ENCODE data around the gene CSTA. TPM values are rescaled to one million over a fixed set of nuclear protein-coding genes. Genes with fewer than 3 reads are reported as not detected.
"Not testable (repeated sequence)": the region's sequence is repeated elsewhere in the genome, so short reads cannot be mapped to it uniquely, and the experiment has no call there.

CSTA gene
- total RNA-seq, 1 donor from 2014 or later, result not detected

- no peak for TF ChIP-seq CTCF (conservative IDR thresholded peaks at IDR 0.05)
- no peak for DNase-seq (ENCODE audit: low read depth, low spot score)
- Mint-ChIP-seq H3K27ac (ENCODE audit: unreplicated experiment) (no peak overlapping the region), H3K4me1 (no peaks in the 10 kb centered on the region), H3K4me3 (no peak overlapping the region), H3K9me3 (no peaks in the 10 kb centered on the region), H3K27me3 (ENCODE audit: low read depth) (no peaks in the 10 kb centered on the region), H3K36me3 (ENCODE audit: low read depth) (peaks cover 2% of the 10 kb centered on the region)
Observed at GRCh38 chr3:122358703-122359032, 33.6 kb downstream of the CSTA start.

DNA sequence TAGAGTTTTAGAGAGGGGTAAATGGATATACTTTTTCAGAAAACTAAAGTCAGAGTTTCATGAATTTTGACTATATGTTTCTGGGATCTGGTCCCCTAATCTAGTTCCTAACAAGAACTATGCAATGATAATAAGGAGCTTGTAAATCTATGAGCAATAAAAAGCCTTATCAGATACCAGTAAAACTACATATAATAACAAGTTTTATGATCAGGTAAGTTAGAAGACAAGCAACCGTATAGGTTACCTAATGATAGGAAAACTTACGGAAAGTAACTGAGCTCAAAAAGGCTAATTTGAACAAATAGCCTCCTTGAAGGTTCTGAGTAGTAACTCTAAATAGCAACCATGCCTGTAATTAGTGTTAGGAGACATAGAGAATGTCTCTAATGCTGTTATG is 37.0 kb downstream of the CSTA start:
- Mint-ChIP-seq H3K36me3 (ENCODE audit: low read depth) (peaks cover 2% of the 10 kb centered on the region), H3K27ac (ENCODE audit: unreplicated experiment) (no peak overlapping the region), H3K9me3 (no peaks in the 10 kb centered on the region), H3K4me1 (no peaks in the 10 kb centered on the region), H3K4me3 (no peak overlapping the region), H3K27me3 (ENCODE audit: low read depth) (no peaks in the 10 kb centered on the region)
- no peak for DNase-seq (ENCODE audit: low read depth, low spot score)
- no peak for TF ChIP-seq CTCF (conservative IDR thresholded peaks at IDR 0.05)

DNA sequence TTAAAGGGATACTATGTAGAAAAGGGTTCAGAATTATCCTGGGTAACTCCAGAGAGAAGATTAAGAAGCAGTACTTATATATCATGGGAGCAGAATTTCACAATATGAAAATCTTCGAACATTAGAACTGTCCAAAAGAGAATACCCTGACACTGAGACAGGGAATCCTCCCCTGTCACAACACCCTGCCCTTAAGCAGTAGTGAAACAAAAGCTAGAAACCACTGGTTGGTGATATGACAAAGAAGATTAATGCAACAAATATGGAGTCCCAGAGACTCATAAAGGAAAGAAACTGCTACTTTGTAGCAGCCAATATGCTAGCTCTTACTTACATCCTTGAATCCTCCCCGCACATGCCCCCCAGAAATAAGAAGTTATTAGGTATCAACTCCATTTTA is 39.4 kb downstream of the CSTA start:
- no peak overlapping the region for H3K27ac Mint-ChIP-seq (ENCODE audit: unreplicated experiment)
- no peak overlapping the region for H3K4me3 Mint-ChIP-seq
- no peaks in the 10 kb centered on the region for H3K36me3 Mint-ChIP-seq (ENCODE audit: low read depth)

GRCh38 chr3:122365073-122365472 is 40.0 kb downstream of the CSTA start:
- Mint-ChIP-seq H3K4me3 (no peak overlapping the region), H3K27ac (ENCODE audit: unreplicated experiment) (no peak overlapping the region), H3K27me3 (ENCODE audit: low read depth) (no peaks in the 10 kb centered on the region), H3K4me1 (no peaks in the 10 kb centered on the region), H3K36me3 (ENCODE audit: low read depth) (no peaks in the 10 kb centered on the region), H3K9me3 (no peaks in the 10 kb centered on the region)
- DNase-seq (ENCODE audit: low read depth, low spot score), result no peak
- no peak for TF ChIP-seq CTCF (conservative IDR thresholded peaks at IDR 0.05)

More for the DNA sequence above, 39.4 kb downstream of the CSTA start:
- DNase-seq (ENCODE audit: low read depth, low spot score), result no peak
- no peaks in the 10 kb centered on the region for H3K9me3 Mint-ChIP-seq
- H3K27me3 Mint-ChIP-seq (ENCODE audit: low read depth), result no peaks in the 10 kb centered on the region
- TF ChIP-seq CTCF (conservative IDR thresholded peaks at IDR 0.05), result no peak
- no peaks in the 10 kb centered on the region for H3K4me1 Mint-ChIP-seq

DNA sequence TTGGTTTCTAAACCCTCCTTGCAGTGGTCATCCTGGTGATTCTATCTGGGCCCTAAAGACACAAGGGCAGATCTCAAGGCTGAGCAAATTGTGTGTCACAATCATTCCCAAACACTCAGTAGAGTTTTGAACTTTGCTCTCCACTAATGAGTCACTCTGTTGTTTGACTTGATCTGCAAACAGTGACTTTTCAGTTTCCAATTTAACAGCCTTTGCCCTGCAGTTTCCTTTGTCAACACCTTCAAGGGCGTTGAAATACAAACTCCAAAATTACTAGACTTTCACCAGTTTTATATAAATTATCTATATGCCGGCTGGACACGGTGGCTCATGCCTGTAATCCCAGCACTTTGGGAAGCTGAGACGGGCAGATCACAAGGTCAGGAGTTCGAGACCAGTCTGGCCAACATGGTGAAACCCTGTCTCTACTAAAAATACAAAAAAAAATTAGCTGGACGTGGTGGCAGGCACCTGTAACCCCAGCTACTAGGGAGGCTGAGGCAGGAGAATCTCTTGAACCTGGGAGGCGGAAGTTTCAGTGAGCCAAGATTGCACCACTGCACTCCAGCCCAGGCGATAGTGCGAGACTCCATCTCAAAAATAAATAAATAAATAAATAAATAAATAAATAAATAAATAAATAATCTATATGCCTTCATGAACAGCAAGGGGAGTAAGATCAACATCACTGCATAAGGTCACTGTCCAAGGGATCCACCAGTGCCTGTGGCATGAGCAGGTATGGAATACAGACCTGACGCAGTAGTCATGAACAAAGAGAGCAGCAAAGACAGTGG is 40.7 kb downstream of the CSTA start:
- not testable (repeated sequence) for H3K27ac Mint-ChIP-seq (ENCODE audit: unreplicated experiment); H3K4me1 Mint-ChIP-seq; H3K36me3 Mint-ChIP-seq (ENCODE audit: low read depth); H3K4me3 Mint-ChIP-seq; H3K27me3 Mint-ChIP-seq (ENCODE audit: low read depth); DNase-seq (ENCODE audit: low read depth, low spot score); H3K9me3 Mint-ChIP-seq

DNA sequence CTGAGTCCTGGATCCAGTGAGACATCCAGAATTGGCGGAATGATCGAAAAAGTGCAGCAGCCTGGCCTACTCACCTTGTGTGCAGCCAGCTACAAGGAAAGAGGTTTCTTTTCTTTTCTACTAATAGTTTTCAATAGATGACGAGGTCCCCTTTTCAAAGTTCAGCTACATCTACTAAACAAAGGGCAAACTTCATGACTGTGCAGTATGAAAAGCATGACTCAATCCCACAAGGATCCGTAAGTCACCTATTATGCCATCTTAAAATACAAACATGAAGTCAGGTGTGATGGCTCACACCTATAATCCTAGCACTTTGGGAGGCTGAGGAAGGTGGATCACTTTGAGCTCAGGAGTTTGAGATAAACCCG is 41.3 kb downstream of the CSTA start:
- H3K4me3 Mint-ChIP-seq, result no peak overlapping the region
- H3K4me1 Mint-ChIP-seq, result no peaks in the 10 kb centered on the region
- no peaks in the 10 kb centered on the region for H3K27me3 Mint-ChIP-seq (ENCODE audit: low read depth)
- no peaks in the 10 kb centered on the region for H3K9me3 Mint-ChIP-seq
- no peak for DNase-seq (ENCODE audit: low read depth, low spot score)
- no peak for TF ChIP-seq CTCF (conservative IDR thresholded peaks at IDR 0.05)
- H3K36me3 Mint-ChIP-seq (ENCODE audit: low read depth), result no peaks in the 10 kb centered on the region
- H3K27ac Mint-ChIP-seq (ENCODE audit: unreplicated experiment), result no peak overlapping the region

All from neural crest cell (in vitro differentiated cells).